Brain microvascular endothelial cell (primary cell): Measurements from ENCODE around the gene CORO2A.

Experiments
- DNase-seq: peaks from one replicate; pipeline ENCODE4 v3.0.0-alpha.2; 2020
- H3K27ac ChIP-seq: fragments of 250-450 bp; sonication (Bioruptor Pico); 2 replicates; pipeline ENCODE4 v1.5.1; 2020; ENCODE audit warnings: mild to moderate bottlenecking, moderate library complexity
- H3K27me3 ChIP-seq: fragments of 250-450 bp; sonication (Bioruptor Pico); replicated peaks from 2 replicates; pipeline ENCODE4 v1.5.1; 2020; ENCODE audit warnings: mild to moderate bottlenecking
- H3K36me3 ChIP-seq: fragments of 250-450 bp; sonication (Bioruptor Pico); replicated peaks from 2 replicates; pipeline ENCODE4 v1.5.1; 2020; ENCODE audit warnings: mild to moderate bottlenecking
- H3K4me3 ChIP-seq: 2 replicates; pipeline ENCODE4 v1.5.1; 2011; ENCODE audit warnings: low read depth, mild to moderate bottlenecking, control low read depth, low read length, moderate library complexity
- in situ Hi-C: cut with HindIII; loops from 2 replicates; pipeline ENCODE4 v1.10.0; 2017; ENCODE audit warnings: low sequenced_read_pairs, low pct_ligation_motif_present
- TF ChIP-seq, protein P1 (sequence below): IDR thresholded peaks from 2 replicates; pipeline ENCODE4 v1.5.1; 2011; ENCODE audit warnings: low read depth, mild to moderate bottlenecking, moderate library complexity, low read length, control low read depth, inconsistent platforms; ENCODE audit errors: missing control alignments

CORO2A gene

GRCh38 chr9:98218562-98219363, 26.3 kb upstream of the CORO2A start:
- TF ChIP-seq, protein P1, sequence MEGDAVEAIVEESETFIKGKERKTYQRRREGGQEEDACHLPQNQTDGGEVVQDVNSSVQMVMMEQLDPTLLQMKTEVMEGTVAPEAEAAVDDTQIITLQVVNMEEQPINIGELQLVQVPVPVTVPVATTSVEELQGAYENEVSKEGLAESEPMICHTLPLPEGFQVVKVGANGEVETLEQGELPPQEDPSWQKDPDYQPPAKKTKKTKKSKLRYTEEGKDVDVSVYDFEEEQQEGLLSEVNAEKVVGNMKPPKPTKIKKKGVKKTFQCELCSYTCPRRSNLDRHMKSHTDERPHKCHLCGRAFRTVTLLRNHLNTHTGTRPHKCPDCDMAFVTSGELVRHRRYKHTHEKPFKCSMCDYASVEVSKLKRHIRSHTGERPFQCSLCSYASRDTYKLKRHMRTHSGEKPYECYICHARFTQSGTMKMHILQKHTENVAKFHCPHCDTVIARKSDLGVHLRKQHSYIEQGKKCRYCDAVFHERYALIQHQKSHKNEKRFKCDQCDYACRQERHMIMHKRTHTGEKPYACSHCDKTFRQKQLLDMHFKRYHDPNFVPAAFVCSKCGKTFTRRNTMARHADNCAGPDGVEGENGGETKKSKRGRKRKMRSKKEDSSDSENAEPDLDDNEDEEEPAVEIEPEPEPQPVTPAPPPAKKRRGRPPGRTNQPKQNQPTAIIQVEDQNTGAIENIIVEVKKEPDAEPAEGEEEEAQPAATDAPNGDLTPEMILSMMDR = no peak
- in situ Hi-C loops = no loop called here
- Histone ChIP-seq H3K27me3 (no peaks in the 10 kb centered on the region), H3K36me3 (peaks cover 27% of the 10 kb centered on the region), H3K27ac (peak overlapping the region; percentile 28), H3K4me3 (no peak overlapping the region)
- no peak for DNase-seq

- TF ChIP-seq, protein P1 = no peak
- Histone ChIP-seq H3K27me3 (no peaks in the 10 kb centered on the region), H3K27ac (no peak overlapping the region), H3K36me3 (peaks cover 38% of the 10 kb centered on the region), H3K4me3 (no peak overlapping the region)
- in situ Hi-C loops = no loop called here
- DNase-seq = no peak
These were observed 24.8 kb upstream of the CORO2A start for GRCh38 chr9:98217255-98217654.

DNA sequence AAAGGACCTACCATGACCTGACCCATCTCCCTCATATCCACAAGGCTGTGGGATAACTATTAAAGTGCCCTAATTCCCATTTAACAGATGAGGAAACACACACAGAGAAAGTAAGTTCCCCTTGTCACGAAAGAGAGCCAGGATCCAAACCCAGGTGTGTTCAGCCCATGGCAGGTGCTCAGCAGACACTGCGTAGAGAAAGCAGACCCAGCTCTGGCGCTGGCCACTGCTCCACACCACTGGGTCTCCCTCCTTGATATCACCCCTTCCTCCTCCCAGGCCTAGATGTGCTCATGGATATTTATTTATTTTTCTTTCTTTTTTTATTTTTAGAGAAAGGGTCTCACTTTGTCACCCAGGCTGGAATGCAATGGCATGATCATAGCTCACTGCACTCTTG, 24.0 kb upstream of the CORO2A start:
- no peak overlapping the region for H3K27ac ChIP-seq
- TF ChIP-seq, protein P1 = no peak
- no peaks in the 10 kb centered on the region for H3K27me3 ChIP-seq
- DNase-seq = no peak
- peaks cover 38% of the 10 kb centered on the region for H3K36me3 ChIP-seq
- H3K4me3 ChIP-seq = no peak overlapping the region
- in situ Hi-C loops = no loop called here

- TF ChIP-seq, protein P1 = peak; percentile 64
- Histone ChIP-seq H3K27me3 (no peaks in the 10 kb centered on the region), H3K36me3 (peaks cover 37% of the 10 kb centered on the region), H3K4me3 (no peak overlapping the region), H3K27ac (no peak overlapping the region)
- DNase-seq = no peak
- in situ Hi-C loops = no loop called here
These were observed 23.4 kb upstream of the CORO2A start for GRCh38 chr9:98215821-98216220.

DNA sequence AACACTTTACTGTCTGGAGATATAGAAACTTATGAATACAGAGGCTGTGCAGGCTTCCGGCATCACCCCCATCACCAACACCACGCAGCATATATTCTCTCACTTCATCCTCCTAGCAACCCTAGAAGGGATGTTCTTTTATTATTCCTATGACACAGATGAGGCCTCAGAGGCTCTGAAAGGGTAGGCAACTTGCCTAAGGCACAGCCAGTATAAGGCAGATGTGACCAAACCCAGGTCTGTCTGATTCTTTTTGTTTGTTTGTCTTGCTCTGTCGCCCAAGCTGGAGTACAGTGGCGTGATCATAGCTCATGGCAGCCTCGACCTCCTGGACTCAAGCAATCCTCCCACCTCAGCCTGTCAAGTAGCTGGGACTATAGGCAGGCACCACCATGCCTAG, 22.8 kb upstream of the CORO2A start:
- no peak for DNase-seq
- in situ Hi-C loops = no loop called here
- no peak overlapping the region for H3K4me3 ChIP-seq
- TF ChIP-seq, protein P1 = no peak
- H3K27ac ChIP-seq = no peak overlapping the region
- H3K36me3 ChIP-seq = peaks cover 37% of the 10 kb centered on the region
- no peaks in the 10 kb centered on the region for H3K27me3 ChIP-seq

DNA sequence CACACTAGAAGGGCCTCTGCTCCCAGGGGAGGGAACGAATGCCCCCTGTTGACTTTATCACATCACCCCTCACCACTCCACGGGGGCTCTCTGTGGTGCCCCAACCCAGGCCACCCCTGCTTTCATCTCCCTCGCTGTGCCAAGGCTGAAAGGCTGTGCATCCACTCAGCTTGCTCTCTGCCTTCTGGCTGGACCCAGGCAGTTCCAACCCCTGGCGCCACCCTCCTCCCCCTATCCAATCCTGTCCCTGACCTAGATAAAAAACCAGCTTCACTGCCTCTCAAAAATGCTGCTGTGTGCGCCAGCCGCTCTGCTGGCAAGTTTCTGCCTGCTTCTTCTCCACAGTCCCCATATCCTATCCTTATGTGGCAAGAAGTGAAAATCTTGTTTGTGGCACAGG, 22.4 kb upstream of the CORO2A start:
- in situ Hi-C loops = no loop called here

More for the DNA sequence above, 22.4 kb upstream of the CORO2A start:
- TF ChIP-seq, protein P1 = no peak
- Histone ChIP-seq H3K36me3 (peaks cover 35% of the 10 kb centered on the region), H3K4me3 (no peak overlapping the region), H3K27ac (no peak overlapping the region), H3K27me3 (no peaks in the 10 kb centered on the region)
- DNase-seq = no peak
